Measurements from ENCODE around the gene PLEKHA7.
A peak's percentile ranks its signal among the peaks of the same experiment; 100 is the strongest.
"Not testable (repeated sequence)": the region's sequence is repeated elsewhere in the genome, so short reads cannot be mapped to it uniquely, and the experiment has no call there.

The PLEKHA7 gene

DNA sequence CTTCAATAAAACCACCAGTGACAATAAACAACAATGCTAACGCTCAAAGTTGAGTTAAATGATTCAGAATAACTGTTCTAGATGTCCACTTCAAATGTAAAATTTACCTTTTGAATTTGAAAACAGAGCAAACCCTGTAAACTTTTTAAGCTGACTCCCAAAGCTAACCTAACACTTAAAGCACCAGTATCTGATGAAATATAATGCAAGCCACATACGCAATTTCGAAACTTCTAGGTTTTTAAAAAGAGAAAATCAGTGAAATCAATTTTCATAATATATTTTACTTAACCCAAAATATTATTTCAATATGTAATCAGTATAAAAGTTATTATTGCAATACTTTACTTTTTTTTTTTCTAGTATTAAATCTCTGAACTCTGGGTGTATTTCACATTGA, 71.3 kb downstream of the PLEKHA7 start:
- no peak for DNase-seq (ENCODE audit: low spot score)

- DNase-seq (ENCODE audit: low spot score) = no peak
Measured at GRCh38 chr11:16942342-16942741, 71.9 kb downstream of the PLEKHA7 start.

DNA sequence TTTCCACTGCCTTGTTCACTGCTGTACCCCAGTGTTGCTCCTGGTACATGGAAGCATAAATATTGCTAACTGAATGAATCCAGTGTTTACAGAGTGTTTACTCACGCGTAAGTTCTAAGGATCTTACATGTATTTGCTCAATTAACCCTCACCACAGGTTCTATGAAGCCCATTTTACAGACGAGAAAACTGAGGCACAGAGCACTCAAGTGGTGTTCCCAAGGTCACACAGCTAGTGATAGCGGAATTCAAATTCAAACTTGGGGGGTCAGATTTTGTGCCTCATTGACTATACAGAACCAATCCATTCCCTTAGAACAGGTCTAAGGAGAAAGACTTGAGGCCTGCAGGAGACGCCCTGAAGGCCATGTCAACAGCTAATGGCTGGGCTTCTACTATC, 72.3 kb downstream of the PLEKHA7 start:
- DNase-seq (ENCODE audit: low spot score) = no peak

DNA sequence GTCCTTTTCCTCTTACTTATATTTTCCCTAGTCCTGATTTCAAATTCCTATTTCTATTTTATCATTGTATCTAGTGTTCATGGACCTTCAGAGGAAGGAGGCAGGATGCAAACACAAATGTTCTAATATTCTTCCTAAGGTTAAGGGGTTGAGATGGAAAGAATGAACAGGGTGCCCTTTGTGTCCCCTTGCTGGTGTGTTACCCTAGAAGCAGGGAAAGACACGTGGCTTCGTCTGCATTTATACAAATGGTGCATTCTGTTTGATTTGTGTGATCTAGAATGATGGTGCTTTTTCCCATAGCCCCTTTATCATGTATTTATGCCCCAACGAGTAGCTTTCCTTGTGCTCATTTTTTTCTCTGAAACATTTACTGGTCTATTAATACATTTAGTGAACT, 76.2 kb downstream of the PLEKHA7 start:
- no peak for DNase-seq (ENCODE audit: low spot score)

DNA sequence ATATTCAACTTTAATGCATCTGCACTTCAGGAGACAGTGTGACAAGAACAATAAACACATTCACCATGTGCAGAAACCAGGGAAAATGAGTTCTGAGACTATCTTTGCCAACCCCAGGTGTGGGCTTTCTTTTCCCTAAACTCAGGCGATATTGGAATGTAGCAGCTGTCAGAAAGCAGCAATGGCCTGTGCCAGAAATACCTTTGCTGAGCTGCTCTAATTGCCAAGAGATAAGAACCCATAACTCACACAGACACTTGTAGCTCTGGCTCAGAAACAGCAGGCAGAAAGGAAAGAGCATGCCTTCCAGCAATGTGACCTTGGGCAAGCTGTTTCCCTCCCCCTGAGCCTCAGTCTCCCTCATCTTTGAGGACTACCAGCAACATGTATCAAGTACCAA, 77.6 kb downstream of the PLEKHA7 start:
- DNase-seq (ENCODE audit: low spot score) = no peak

GRCh38 chr11:16935518-16936302, 78.5 kb downstream of the PLEKHA7 start:
- DNase-seq (ENCODE audit: low spot score) = peak; percentile 60

GRCh38 chr11:16933756-16934603, 80.2 kb downstream of the PLEKHA7 start:
- no peak for DNase-seq (ENCODE audit: low spot score)

DNA sequence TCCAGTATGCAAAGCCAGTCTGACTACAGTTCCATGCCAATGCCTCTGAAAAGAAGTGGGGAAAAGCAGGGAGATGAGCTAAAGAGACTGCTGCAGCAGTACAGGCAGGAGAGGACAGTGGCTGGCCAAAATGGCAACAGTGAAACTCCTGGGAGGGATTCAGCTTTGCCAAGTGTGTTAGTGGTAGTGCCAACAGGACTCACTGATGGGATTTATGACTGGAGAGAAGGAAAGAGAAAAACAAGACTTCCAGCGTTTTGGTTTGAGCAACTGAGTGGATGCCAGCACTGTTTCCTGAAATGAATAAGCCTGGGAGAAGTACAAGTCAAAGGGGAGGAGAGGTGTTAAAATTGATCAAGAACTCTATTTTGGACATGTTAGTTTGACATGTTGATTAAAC, 80.9 kb downstream of the PLEKHA7 start:
- DNase-seq (ENCODE audit: low spot score) = no peak

GRCh38 chr11:16928044-16928443, 86.2 kb downstream of the PLEKHA7 start:
- no peak for DNase-seq (ENCODE audit: low spot score)

GRCh38 chr11:16926883-16927626, 87.2 kb downstream of the PLEKHA7 start:
- DNase-seq (ENCODE audit: low spot score) = no peak

GRCh38 chr11:16925561-16926065, 88.6 kb downstream of the PLEKHA7 start:
- DNase-seq (ENCODE audit: low spot score) = peak; percentile 71

DNA sequence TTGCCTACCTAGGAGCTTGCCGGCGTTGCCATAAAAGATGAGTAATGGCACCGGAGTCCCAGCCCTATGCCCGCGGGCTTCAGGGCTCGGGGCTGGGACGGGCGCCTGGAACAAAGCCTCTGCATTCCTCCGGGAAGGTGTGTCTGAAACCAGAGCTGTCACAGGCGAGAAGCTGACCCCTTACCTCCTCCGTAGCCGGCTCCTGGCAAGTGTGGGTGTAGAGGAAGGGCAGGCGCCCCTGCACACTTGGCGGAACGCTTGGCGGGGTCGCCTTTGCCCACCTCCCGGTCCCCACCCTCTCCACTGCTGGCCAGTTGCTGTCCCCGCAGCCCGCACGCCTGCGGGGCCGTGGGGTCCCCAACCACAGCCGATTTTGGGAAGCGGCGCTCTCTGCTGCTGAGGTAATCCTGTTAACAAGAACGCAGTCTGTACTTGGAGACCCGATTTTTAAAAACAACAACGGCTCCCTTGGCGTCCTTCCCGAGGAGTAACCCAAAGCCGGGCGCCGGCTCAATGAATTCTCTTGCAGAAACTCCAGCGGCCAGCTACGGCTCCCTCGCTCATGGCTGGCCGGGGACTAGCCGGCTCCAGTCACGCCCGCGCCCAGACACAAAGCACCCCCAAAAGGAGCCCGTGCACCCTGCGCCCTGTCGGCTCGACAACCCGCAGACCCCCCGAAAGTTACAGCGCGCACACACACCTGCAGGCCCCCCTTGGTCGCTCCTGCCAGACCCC, 89.2 kb downstream of the PLEKHA7 start:
- DNase-seq (ENCODE audit: low spot score) = peak; percentile 63

DNA sequence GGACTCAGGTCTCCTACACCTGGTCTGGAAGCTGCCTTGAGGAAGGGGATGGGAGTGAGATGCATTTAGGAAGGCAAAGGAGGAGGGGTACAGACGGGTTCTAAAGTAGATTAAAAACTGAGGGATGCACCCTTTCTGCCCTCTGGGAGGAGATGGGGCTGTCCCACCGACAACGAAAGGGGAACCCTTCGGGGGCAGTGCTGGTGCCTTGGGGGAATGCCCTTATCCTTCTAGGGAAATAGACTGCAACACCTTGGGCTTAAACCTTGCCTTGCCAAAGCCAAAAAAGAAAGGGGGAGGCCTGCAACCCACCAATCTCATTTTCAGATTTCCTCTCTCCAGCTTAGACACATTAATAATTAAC, 89.8 kb downstream of the PLEKHA7 start:
- DNase-seq (ENCODE audit: low spot score) = peak; percentile 34

DNA sequence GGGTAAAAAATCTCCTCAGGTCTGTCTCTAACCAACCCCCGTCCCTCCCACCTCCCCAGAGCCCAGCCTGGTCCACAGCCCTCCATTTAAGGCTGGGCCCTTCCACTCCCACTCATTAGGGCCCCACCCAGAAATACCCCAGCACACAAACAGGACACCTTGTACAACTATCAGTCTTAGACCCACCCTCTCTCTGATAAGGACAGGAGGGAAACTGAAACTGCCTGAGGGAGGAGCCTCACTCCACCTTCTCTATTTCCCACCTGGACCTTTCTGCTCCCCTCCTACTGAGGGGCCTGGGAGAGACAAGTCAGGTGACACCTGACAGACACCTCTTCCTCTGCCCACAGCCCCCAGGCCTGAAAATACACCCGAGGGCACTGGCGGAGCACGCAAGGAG, 90.2 kb downstream of the PLEKHA7 start:
- DNase-seq (ENCODE audit: low spot score) = no peak

DNA sequence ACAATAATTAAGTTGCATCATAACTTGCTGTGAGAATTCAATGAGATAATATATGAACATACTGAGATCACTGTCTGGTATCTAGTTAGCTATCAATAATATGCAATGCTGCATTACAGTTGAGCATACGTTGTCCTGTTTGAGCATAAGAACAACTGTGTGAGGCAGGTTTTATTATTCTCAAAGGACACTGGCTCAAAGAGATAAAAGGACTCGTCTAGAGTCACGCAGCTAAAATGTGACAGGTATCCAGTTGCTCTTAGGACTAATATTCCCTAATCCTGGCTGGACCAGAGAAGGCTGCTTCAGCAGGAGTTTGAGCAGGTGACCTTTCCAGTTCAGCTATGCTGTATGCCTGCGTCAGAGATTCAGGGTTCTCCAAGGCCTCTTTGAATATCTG, 92.5 kb downstream of the PLEKHA7 start:
- DNase-seq (ENCODE audit: low spot score) = no peak

DNA sequence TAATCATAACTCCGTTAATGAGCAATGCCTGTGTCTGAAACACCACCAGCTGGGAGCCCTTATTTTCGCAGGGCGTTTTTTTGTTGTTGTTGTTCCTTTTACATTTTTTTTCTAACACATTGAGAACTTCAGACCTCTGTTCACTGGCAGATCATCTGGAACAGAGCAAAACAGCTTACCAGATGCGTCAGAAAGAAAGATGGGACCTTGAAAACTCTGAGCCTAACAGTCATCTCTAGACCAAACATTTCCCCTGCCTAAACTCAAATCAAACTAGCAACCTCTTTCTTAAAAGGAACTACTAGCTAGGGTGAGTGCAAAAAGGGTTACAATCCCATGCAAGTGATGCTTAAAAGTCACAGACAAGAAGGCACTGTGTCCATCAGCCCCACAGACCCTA, 93.2 kb downstream of the PLEKHA7 start:
- DNase-seq (ENCODE audit: low spot score) = no peak

DNA sequence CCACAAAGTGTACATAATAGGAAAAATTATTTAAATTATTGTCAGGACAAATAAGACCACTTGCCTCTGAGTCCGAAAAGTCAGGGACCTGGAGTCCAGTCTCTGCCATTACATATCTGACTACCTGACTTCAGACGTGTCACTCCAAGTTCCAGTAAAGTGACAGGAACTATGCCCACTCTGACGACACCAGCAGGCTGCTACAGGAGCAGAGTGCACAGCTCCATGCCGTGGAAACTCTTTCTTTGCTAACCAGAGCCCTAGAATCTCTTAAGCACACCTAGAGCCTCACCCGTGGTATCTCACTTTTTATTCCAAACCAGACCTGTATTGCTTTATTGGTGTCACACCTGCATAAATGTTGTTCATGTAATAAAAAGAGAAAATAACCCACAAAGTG, 93.7 kb downstream of the PLEKHA7 start:
- no peak for DNase-seq (ENCODE audit: low spot score)

- DNase-seq (ENCODE audit: low spot score) = not testable (repeated sequence)
Measured at GRCh38 chr11:16918543-16919182, 95.6 kb downstream of the PLEKHA7 start.

DNA sequence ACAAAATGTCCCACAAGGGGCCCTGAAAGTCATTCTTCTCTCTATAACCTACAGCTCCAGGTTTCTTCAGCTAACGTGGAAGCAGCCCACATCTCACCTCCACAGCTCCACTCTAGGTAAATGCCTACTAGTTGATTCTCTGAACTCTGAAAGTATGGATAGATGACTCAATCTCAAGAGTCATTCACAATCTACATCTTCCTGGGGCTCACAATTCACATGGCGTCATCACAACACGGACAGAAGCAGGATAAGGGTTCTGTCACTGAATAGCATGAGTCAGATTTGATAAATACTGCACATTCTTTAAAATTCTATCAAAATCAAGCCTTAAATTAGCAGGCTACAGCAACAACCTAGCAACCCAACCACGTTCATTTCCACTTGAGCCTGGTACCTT, 96.3 kb downstream of the PLEKHA7 start:
- DNase-seq (ENCODE audit: low spot score) = no peak

DNA sequence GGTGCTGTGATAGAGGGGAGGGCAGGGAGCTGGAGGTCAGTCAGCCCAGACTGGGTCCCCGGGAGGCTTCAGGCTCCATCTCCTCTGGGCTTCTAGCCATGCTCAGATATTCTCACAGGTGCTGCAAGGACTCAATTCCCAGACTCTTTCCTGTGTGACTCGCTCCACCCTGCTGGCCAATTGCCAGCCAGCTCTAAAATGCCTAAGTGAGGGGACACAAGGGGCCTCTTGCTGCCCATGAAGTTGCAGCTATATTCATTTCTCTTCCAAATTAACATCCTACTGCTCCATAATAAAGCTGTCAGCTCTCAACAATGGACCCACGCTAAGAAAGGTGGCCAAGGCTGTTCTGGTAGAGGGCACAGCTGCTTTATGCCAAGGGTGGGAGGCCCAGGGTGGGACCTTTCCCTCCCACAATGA, 101.5 kb downstream of the PLEKHA7 start:
- DNase-seq (ENCODE audit: low spot score) = no peak

DNA sequence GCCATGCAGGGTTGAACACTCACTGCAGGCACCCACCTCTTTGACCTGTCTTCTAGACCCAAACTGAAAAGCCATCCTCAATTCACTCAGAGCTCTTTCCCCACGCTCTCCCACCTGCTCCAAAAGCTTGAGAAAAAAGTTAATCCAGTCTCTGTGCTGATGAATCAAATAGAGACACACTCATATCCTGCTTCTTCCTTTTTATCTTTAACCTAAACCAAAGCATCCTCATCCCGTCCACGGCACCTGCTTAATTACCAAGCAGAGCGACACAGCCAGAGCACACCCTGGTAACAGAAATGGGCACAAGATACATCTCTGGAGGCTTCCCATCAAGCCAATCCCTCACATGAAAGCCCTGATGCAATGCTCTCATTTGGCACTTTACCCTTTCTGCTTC, 102.6 kb downstream of the PLEKHA7 start:
- no peak for DNase-seq (ENCODE audit: low spot score)

All from D341Med (cell line).